Nephron progenitor cell (in vitro differentiated cells): ENCODE data around the gene ATP5IF1.
A peak's percentile ranks its signal among the peaks of the same experiment; 100 is the strongest.

Experiments
- DNase-seq: peaks from one replicate; pipeline ENCODE4 v3.0.0; 2021
- H3K27ac Mint-ChIP-seq: 2 replicates; pipeline ENCODE4 v1.8.0; 2021; ENCODE audit warnings: mild to moderate bottlenecking, moderate library complexity, mixed read lengths
- H3K27me3 Mint-ChIP-seq: 2 replicates; pipeline ENCODE4 v1.8.0; 2021; ENCODE audit warnings: mild to moderate bottlenecking, low read depth, mixed read lengths; ENCODE audit not compliant: poor library complexity
- H3K36me3 Mint-ChIP-seq: 2 replicates; pipeline ENCODE4 v1.8.0; 2021; ENCODE audit warnings: low read depth, mixed read lengths
- H3K4me1 Mint-ChIP-seq: 2 replicates; pipeline ENCODE4 v1.8.0; 2021; ENCODE audit warnings: mixed read lengths
- H3K4me3 Mint-ChIP-seq: 2 replicates; pipeline ENCODE4 v1.8.0; 2021; ENCODE audit warnings: mild to moderate bottlenecking, moderate library complexity, mixed read lengths
- H3K9me3 Mint-ChIP-seq: 2 replicates; pipeline ENCODE4 v1.8.0; 2021; ENCODE audit warnings: mild to moderate bottlenecking, moderate library complexity, mixed read lengths
- TF ChIP-seq, protein P1 (sequence below): fragments of 200-600 bp; sonication (generic); IDR thresholded peaks from 2 replicates; pipeline ENCODE4 v1.5.0; 2021; ENCODE audit warnings: antibody characterized with exemption

ATP5IF1 gene

DNA sequence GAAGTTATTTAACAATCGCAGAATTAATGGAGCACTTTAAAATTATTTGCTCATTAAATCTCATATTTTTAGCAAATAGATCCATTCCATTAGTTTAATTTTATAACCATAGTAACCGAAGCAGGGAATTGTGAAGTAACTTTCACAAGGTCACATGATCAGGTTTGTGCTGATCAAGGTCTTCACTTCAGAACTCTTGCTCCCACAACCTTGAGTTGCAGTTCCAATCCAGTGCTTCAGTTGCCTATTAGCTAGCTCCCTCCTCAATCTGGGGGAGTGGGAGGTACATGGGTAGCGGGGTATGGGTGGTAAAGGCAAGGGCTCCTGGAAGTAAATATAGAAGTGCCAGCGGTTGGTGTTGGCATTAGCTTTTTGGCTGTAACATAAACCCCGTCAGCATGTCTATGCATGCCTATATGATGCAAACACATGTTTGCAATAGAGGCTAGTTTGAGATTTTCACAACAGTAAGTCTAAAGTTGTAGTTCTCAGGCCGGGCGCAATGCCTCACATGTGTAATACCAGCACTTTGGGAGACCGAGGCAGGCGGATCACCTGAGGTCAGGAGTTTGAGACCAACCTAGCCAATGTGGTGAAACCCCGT lies 5.8 kb downstream of the ATP5IF1 start:
- peaks cover 3% of the 10 kb centered on the region for H3K27me3 Mint-ChIP-seq

DNA sequence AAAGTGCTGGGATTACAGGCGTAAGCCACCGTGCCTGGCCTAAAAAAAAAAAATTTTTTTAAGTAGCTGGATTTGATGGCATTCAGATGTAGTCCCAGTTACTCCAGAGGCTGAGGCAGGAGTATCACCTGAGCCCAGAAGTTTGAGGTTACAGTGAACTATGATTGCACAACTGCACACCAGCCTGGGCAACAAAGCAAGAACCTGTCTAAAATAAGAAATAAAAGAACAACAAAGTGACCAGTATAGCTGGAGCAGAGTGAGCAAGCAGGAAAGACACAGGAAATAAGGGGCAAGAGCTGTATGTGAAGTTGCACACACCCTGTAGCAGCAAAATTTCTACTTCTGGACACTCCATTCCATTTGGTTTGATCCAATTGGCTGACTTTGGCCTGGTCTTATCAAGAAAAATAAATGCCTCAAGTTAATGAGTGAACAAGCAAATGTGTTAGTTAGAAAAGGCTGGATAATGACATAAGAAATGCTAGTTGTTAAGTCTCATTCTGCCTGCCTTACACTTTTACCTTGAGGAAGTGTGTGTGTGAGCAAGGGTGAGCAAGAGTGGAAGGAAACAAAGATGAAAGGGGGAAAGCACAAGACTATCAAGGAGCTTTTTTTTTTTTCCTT lies 7.9 kb downstream of the ATP5IF1 start:
- peaks cover 3% of the 10 kb centered on the region for H3K27me3 Mint-ChIP-seq
- peak overlapping the region; percentile 21 for H3K27ac Mint-ChIP-seq
- TF ChIP-seq, protein P1, sequence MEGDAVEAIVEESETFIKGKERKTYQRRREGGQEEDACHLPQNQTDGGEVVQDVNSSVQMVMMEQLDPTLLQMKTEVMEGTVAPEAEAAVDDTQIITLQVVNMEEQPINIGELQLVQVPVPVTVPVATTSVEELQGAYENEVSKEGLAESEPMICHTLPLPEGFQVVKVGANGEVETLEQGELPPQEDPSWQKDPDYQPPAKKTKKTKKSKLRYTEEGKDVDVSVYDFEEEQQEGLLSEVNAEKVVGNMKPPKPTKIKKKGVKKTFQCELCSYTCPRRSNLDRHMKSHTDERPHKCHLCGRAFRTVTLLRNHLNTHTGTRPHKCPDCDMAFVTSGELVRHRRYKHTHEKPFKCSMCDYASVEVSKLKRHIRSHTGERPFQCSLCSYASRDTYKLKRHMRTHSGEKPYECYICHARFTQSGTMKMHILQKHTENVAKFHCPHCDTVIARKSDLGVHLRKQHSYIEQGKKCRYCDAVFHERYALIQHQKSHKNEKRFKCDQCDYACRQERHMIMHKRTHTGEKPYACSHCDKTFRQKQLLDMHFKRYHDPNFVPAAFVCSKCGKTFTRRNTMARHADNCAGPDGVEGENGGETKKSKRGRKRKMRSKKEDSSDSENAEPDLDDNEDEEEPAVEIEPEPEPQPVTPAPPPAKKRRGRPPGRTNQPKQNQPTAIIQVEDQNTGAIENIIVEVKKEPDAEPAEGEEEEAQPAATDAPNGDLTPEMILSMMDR = no peak
- no peaks in the 10 kb centered on the region for H3K36me3 Mint-ChIP-seq
- DNase-seq = no peak
- H3K4me3 Mint-ChIP-seq = no peak overlapping the region
- peaks cover 50% of the 10 kb centered on the region for H3K4me1 Mint-ChIP-seq
- no peaks in the 10 kb centered on the region for H3K9me3 Mint-ChIP-seq

More for the DNA sequence above, 5.8 kb downstream of the ATP5IF1 start:
- no peak for DNase-seq
- no peak overlapping the region for H3K4me3 Mint-ChIP-seq
- no peak overlapping the region for H3K27ac Mint-ChIP-seq
- TF ChIP-seq, protein P1 = no peak
- peaks cover 34% of the 10 kb centered on the region for H3K4me1 Mint-ChIP-seq
- H3K9me3 Mint-ChIP-seq = no peaks in the 10 kb centered on the region
- no peaks in the 10 kb centered on the region for H3K36me3 Mint-ChIP-seq

DNA sequence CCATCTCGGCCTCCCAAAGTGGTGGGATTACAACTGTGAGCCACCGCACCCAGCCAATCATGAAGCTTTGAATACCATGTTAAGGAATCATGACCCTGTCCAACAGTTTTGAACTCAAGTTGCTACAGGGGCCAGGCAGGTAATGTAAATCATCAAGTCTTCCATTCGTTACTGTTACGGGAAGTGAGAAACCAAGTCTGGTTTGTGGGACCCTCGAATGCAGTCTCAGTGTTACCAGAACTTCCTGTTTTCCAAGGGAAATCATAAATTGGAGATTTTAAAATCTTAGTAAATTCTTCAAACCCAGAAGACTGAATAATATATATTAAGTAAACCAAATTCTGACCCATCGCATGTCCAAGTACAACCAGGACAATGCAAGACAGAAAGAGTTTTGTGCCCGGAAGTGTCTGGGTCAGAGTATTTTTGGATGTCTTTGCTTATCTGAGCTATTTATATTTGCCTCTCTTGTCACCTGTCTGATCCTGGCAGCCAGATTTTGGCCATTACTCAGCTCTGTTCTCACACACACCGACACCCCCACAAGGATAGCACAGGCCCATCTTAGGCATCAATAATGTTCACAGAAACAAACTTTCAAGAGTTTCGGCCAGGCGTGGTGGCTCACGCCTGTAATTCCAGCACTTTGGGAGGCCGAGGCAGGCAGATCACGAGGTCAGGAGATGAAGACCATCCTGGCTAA lies 8.8 kb downstream of the ATP5IF1 start:
- Mint-ChIP-seq H3K4me1 (peaks cover 58% of the 10 kb centered on the region), H3K4me3 (peak overlapping the region; percentile 34), H3K27me3 (peaks cover 3% of the 10 kb centered on the region), H3K27ac (no peak overlapping the region), H3K9me3 (no peaks in the 10 kb centered on the region), H3K36me3 (no peaks in the 10 kb centered on the region)
- DNase-seq = no peak
- TF ChIP-seq, protein P1 = no peak

DNA sequence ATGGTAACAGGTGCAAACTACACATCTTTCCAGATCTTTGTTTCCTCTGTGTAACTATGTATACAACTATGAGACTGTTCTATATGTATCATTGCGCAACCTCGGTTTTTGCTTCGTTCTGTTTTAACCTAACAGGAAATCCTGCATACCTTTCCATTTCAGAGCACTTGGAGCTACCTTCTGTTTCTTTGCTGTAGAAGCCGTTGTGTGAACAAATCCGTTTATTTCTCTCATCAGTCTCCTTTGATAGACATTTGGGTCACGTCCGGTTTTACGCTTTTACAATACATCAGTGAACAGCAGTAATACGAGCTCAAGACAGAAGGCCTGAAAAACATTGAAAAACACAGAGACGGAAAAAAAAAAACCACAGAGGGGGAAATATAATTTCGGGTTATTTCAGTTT lies 10.5 kb downstream of the ATP5IF1 start:
- Mint-ChIP-seq H3K9me3 (no peaks in the 10 kb centered on the region), H3K4me1 (peaks cover 50% of the 10 kb centered on the region), H3K36me3 (no peaks in the 10 kb centered on the region), H3K27me3 (peaks cover 3% of the 10 kb centered on the region), H3K27ac (no peak overlapping the region), H3K4me3 (peak overlapping the region; percentile 85)
- DNase-seq = no peak
- TF ChIP-seq, protein P1 = no peak

DNA sequence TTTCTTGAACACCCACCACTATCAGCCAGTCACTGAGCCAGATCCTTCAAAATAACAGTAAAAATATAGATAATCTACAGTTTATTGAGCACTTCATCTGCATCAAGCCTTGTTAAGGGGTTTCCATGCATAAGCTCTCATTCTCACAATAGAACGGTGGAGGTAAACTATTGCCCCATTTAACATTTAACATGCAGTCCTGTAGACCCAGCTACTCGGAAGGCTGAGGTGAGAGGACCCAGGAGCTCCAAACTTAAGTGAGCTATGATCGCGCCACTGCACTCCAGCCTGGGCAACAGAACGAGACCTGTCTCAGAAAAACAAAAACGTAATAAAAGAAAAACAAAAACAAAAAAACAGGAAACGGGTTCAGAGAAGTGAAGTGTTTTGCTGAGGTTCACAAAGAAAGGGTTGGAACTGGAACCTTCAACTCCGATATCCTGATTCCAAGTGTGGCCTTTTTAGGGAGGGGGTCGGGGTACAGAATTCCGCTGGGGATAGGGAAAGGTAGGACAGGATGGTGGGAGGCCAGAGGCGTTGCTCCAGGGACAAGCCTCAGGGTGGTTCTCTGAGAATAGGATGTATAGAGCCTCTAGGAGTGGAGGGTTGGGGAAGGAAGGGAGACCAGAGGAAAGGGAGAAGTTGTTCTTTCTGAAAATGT lies 11.8 kb downstream of the ATP5IF1 start:
- H3K4me3 Mint-ChIP-seq = peak overlapping the region; percentile 85
- TF ChIP-seq, protein P1 = no peak
- no peaks in the 10 kb centered on the region for H3K9me3 Mint-ChIP-seq
- peak overlapping the region; percentile 93 for H3K27ac Mint-ChIP-seq
- no peak for DNase-seq
- H3K36me3 Mint-ChIP-seq = no peaks in the 10 kb centered on the region
- H3K4me1 Mint-ChIP-seq = peaks cover 44% of the 10 kb centered on the region
- H3K27me3 Mint-ChIP-seq = no peaks in the 10 kb centered on the region
